HL-60 (cell line): Measurements from ENCODE around the gene EBLN2.

Source experiments
- CTCF ChIP-seq: IDR thresholded peaks from one replicate; pipeline ENCODE4 v1.5.1; 2011; ENCODE audit warnings: low read length, control low read depth, inconsistent platforms; ENCODE audit not compliant: insufficient read depth
- GABPA ChIP-seq: IDR thresholded peaks from 2 replicates; pipeline ENCODE4 v1.6.1; 2012; ENCODE audit warnings: low read depth
- POLR2AphosphoS5 ChIP-seq: IDR thresholded peaks from 2 replicates; pipeline ENCODE4 v1.6.1; 2012; ENCODE audit warnings: low read depth

DNA sequence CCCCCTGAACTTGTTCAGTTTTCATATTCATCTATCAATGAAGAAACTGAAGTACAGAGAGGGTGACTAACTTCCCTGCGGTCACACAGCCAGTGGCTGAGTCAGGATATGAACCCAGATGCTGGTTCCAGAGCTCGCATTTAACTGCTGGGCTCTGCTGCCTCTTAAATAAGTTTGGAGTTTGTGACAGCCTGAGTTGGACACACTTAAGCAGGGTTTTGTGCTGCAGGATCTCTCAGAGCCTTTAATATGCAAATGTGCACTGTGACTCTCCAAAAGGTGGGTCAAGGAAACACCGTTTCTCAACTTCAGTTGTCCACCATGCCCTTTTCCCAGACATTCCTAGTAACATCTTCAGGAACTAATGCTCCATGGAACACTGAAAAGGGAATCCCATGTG lies 45.8 kb downstream of the EBLN2 start:
- TF ChIP-seq CTCF (no peak), GABPA (no peak), POLR2AphosphoS5 (no peak)
